Effector memory CD4-positive, alpha-beta T cell (primary cell): Measurements from ENCODE around the gene MSLN.
"Not testable (repeated sequence)": the region's sequence is repeated elsewhere in the genome, so short reads cannot be mapped to it uniquely, and the experiment has no call there.

Experiments
- DNase-seq, 3 donors: peaks; one replicate each; pipeline ENCODE4 v3.0.0-alpha.2; 2020
- H3K27ac ChIP-seq: 2 replicates; pipeline ENCODE4 v1.7.0; 2013; ENCODE audit warnings: mild to moderate bottlenecking, low read length, moderate library complexity; ENCODE audit not compliant: insufficient read depth, poor library complexity, severe bottlenecking
- H3K27me3 ChIP-seq: replicated peaks from 2 replicates; pipeline ENCODE4 v1.7.0; 2013; ENCODE audit warnings: mild to moderate bottlenecking, low read length; ENCODE audit not compliant: insufficient read depth, control insufficient read depth, poor library complexity, severe bottlenecking
- H3K36me3 ChIP-seq: 2 replicates; pipeline ENCODE4 v1.7.0; 2013; ENCODE audit warnings: mild to moderate bottlenecking, low read length, moderate library complexity; ENCODE audit not compliant: control insufficient read depth, insufficient read depth
- H3K4me1 ChIP-seq: 2 replicates; pipeline ENCODE4 v1.7.0; 2013; ENCODE audit warnings: low read length, mild to moderate bottlenecking; ENCODE audit not compliant: control insufficient read depth, insufficient read depth, poor library complexity, severe bottlenecking
- H3K4me3 ChIP-seq: 2 replicates; pipeline ENCODE4 v1.7.0; 2013; ENCODE audit warnings: low read length, low read depth, mild to moderate bottlenecking; ENCODE audit not compliant: insufficient read depth, poor library complexity, severe bottlenecking
- H3K9me3 ChIP-seq: 2 replicates; pipeline ENCODE4 v1.7.0; 2013; ENCODE audit warnings: mild to moderate bottlenecking, low read length, moderate library complexity; ENCODE audit not compliant: control insufficient read depth
- total RNA-seq, 3 donors: gene quantifications; one replicate each; lab custom pipeline; 2026; lab: John Stamatoyannopoulos, UW

The MSLN gene
- 0 reads per million in 3 donors for total RNA-seq

GRCh38 chr16:760545-761343, at the start of gene MSLN:
Gene MSLN, plus strand, starts transcription at chr16:760734. Its CDS starts 1,947 bp downstream, at chr16:762681.
- Histone ChIP-seq H3K9me3 (no peaks in the 10 kb centered on the region), H3K36me3 (no peaks in the 10 kb centered on the region), H3K4me1 (no peaks in the 10 kb centered on the region), H3K27ac (no peak within 1 kb of the TSS), H3K4me3 (no peak within 1 kb of the TSS), H3K27me3 (no peaks in the 10 kb centered on the region)
- no peak for DNase-seq

- H3K27ac ChIP-seq = no peak overlapping the region
- no peaks in the 10 kb centered on the region for H3K36me3 ChIP-seq
- DNase-seq = no peak
- H3K4me1 ChIP-seq = peaks cover 17% of the 10 kb centered on the region
- peaks cover 42% of the 10 kb centered on the region for H3K27me3 ChIP-seq
- H3K9me3 ChIP-seq = no peaks in the 10 kb centered on the region
- no peak overlapping the region for H3K4me3 ChIP-seq
Observed at GRCh38 chr16:711084-711483, 49.5 kb upstream of the MSLN start.

- DNase-seq = peak; percentile 58 to 68 (median 67)
- H3K27ac ChIP-seq = no peak overlapping the region
Observed at GRCh38 chr16:711548-712320, 48.8 kb upstream of the MSLN start.

GRCh38 chr16:712740-713250, 47.7 kb upstream of the MSLN start:
- H3K4me3 ChIP-seq, DNase-seq, H3K9me3 ChIP-seq, H3K27ac ChIP-seq, H3K36me3 ChIP-seq: not testable (repeated sequence)
- Histone ChIP-seq H3K4me1 (peaks cover 11% of the 10 kb centered on the region), H3K27me3 (peaks cover 30% of the 10 kb centered on the region)

More at GRCh38 chr16:711548-712320, 48.8 kb upstream of the MSLN start:
- peaks cover 11% of the 10 kb centered on the region for H3K4me1 ChIP-seq
- H3K9me3 ChIP-seq = no peaks in the 10 kb centered on the region
- H3K36me3 ChIP-seq = no peaks in the 10 kb centered on the region
- no peak overlapping the region for H3K4me3 ChIP-seq
- peaks cover 35% of the 10 kb centered on the region for H3K27me3 ChIP-seq

GRCh38 chr16:714079-714478, 46.5 kb upstream of the MSLN start:
- no peak overlapping the region for H3K4me3 ChIP-seq
- H3K9me3 ChIP-seq = no peaks in the 10 kb centered on the region
- H3K27ac ChIP-seq = no peak overlapping the region
- no peak for DNase-seq
- peaks cover 11% of the 10 kb centered on the region for H3K4me1 ChIP-seq
- peaks cover 25% of the 10 kb centered on the region for H3K27me3 ChIP-seq
- H3K36me3 ChIP-seq = no peaks in the 10 kb centered on the region

- Histone ChIP-seq H3K4me1 (peaks cover 11% of the 10 kb centered on the region), H3K36me3 (no peaks in the 10 kb centered on the region), H3K4me3 (peak within 1 kb of the TSS; percentile 53), H3K27me3 (peaks cover 18% of the 10 kb centered on the region), H3K27ac (no peak within 1 kb of the TSS), H3K9me3 (no peaks in the 10 kb centered on the region)
- DNase-seq = peak; percentile 75 to 84 (median 77)
Observed at GRCh38 chr16:714558-715476, 45.7 kb upstream of the MSLN start, which contains the start of gene METRN. Gene METRN, plus strand, starts transcription at chr16:715118. Its CDS starts 172 bp downstream, at chr16:715290.

- Histone ChIP-seq H3K9me3 (no peaks in the 10 kb centered on the region), H3K4me1 (peaks cover 18% of the 10 kb centered on the region), H3K27ac (no peak overlapping the region), H3K27me3 (peaks cover 10% of the 10 kb centered on the region), H3K4me3 (peak overlapping the region; percentile 53), H3K36me3 (no peaks in the 10 kb centered on the region)
- DNase-seq = no peak
Observed at GRCh38 chr16:715477-716199, 44.9 kb upstream of the MSLN start.

- DNase-seq = no peak
- H3K27ac ChIP-seq = no peak overlapping the region
- no peaks in the 10 kb centered on the region for H3K9me3 ChIP-seq
- H3K4me1 ChIP-seq = peaks cover 23% of the 10 kb centered on the region
- H3K27me3 ChIP-seq = peaks cover 5% of the 10 kb centered on the region
- no peaks in the 10 kb centered on the region for H3K36me3 ChIP-seq
- H3K4me3 ChIP-seq = no peak overlapping the region
Observed at GRCh38 chr16:716200-716568, 44.4 kb upstream of the MSLN start.

GRCh38 chr16:716768-717325, 43.7 kb upstream of the MSLN start:
- no peaks in the 10 kb centered on the region for H3K9me3 ChIP-seq
- no peak for DNase-seq
- H3K4me1 ChIP-seq = peaks cover 30% of the 10 kb centered on the region
- H3K27ac ChIP-seq = no peak overlapping the region
- H3K27me3 ChIP-seq = no peaks in the 10 kb centered on the region
- H3K4me3 ChIP-seq = no peak overlapping the region
- no peaks in the 10 kb centered on the region for H3K36me3 ChIP-seq
